ENCODE results near the gene PCDHB7.
"Not testable (repeated sequence)": the region's sequence is repeated elsewhere in the genome, so short reads cannot be mapped to it uniquely, and the experiment has no call there.

PCDHB7 gene

DNA sequence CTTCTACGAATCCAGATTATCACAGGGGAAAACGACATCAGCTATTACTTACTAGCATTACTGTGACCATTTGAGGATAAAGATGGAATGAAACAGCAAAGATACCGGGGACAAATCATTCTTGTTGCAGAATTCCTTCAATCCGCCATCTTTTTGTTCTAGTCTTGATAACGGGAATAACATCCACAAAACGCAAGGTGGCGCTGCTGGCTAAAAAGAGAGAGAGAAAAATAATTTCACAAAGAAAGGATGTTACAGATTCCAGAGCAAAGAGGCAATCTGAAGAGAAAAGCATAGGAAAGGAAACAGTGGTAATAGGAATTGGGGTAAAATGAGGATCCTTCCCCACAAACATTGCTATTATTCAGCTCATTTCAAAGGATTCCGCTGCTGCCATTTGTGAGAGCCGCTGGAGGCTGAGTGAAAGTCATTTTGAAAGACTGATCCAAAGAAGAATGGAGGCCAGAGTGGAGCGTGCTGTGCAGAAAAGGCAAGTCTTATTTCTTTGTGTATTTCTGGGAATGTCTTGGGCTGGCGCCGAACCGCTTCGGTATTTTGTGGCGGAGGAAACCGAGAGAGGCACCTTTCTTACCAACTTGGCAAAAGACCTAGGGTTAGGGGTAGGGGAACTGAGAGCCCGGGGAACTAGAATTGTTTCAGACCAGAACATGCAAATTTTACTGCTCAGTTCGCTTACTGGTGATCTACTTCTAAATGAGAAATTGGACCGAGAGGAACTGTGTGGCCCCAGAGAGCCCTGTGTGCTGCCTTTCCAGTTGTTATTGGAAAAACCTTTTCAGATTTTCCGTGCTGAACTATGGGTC, at the start of gene PCDHB7:
PCDHB7 (plus strand) TSS at position 264 of the 824 bp plus-strand sequence; CDS start at position 456, 192 bp downstream.
- no peak for DNase-seq (ENCODE audit: extremely low read depth in 1 of 2, low read depth in 1 of 2)

DNA sequence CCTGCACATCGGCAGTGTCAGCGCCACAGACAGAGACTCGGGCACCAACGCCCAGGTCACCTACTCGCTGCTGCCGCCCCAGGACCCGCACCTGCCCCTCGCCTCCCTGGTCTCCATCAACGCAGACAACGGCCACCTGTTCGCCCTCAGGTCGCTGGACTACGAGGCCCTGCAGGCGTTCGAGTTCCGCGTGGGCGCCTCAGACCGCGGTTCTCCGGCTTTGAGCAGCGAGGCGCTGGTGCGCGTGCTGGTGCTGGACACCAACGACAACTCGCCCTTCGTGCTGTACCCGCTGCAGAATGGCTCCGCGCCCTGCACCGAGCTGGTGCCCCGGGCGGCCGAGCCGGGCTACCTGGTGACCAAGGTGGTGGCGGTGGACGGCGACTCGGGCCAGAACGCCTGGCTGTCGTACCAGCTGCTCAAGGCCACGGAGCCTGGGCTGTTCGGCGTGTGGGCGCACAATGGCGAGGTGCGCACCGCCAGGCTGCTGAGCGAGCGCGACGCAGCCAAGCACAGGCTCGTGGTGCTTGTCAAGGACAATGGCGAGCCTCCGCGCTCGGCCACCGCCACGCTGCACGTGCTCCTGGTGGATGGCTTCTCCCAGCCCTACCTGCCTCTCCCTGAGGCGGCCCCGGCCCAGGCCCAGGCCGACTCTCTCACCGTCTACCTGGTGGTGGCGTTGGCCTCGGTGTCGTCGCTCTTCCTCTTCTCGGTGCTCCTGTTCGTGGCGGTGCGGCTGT, 48.9 kb upstream of the PCDHB7 start:
- DNase-seq (ENCODE audit: extremely low read depth in 1 of 2, low read depth in 1 of 2): not testable (repeated sequence)

DNA sequence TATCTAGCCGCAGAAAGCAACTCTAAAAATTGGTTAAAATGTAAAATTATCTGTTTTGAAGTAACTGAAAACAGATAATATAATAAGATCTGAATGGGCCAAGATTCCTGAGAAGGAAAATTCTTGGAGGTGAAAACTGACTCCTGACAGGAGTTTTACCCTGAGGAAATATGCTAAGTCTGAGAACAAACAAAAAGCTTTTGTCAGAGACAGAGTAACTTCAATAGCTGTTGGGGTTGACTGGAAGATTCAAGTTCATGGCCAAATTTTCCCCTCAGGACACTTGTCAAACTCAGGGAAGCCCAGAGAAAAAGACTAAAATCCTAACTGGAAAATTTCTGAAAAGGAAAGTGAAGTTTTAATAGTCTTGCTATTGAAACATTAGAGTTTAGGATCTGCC, 45.1 kb upstream of the PCDHB7 start:
- DNase-seq (ENCODE audit: extremely low read depth in 1 of 2, low read depth in 1 of 2): no peak

DNA sequence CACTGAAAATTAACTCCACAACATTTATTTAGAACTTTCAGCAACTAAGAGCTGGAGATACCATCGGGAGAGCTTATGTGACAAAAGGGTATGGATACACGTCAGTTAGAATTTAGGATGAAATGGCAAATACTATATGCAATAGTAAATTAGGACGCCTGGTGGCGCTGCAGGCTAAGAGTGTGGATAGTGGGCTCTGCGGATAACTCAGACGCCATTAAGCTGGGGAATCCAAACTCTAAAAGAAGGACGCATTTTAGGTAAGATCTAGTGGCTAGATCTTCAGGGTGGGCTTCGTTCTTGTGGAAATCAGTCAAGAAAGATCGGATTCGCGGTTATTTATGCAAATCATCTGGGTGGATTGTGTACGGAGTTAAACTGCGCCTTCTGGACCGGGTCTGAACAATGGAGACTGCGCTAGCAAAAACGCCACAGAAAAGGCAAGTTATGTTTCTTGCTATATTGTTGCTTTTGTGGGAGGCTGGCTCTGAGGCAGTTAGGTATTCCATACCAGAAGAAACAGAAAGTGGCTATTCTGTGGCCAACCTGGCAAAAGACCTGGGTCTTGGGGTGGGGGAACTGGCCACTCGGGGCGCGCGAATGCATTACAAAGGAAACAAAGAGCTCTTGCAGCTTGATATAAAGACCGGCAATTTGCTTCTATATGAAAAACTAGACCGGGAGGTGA, 37.3 kb upstream of the PCDHB7 start, which contains the start of gene PCDHB5:
PCDHB5 (plus strand) TSS at position 177 of the 688 bp plus-strand sequence; CDS start at position 406, 229 bp downstream.
- no peak for DNase-seq (ENCODE audit: extremely low read depth in 1 of 2, low read depth in 1 of 2)

DNA sequence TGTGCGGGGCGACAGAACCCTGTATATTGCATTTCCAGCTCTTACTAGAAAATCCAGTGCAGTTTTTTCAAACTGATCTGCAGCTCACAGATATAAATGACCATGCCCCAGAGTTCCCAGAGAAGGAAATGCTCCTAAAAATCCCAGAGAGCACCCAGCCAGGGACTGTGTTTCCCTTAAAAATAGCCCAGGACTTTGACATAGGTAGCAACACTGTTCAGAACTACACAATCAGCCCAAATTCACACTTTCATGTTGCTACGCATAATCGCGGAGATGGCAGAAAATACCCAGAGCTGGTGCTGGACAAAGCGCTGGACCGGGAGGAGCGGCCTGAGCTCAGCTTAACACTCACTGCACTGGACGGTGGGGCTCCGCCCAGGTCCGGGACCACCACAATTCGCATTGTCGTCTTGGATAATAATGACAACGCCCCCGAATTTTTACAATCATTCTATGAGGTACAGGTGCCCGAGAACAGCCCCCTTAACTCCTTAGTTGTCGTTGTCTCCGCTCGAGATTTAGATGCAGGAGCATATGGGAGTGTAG, 36.7 kb upstream of the PCDHB7 start:
- DNase-seq (ENCODE audit: extremely low read depth in 1 of 2, low read depth in 1 of 2): no peak

DNA sequence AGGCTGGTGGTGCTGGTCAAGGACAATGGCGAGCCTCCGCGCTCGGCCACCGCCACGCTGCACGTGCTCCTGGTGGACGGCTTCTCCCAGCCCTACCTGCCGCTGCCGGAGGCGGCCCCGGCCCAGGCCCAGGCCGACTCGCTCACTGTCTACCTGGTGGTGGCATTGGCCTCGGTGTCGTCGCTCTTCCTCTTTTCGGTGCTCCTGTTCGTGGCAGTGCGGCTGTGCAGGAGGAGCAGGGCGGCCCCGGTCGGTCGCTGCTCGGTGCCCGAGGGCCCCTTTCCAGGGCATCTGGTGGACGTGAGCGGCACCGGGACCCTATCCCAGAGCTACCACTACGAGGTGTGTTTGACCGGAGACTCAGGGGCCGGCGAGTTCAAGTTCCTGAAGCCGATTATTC, 35.1 kb upstream of the PCDHB7 start:
- DNase-seq (ENCODE audit: extremely low read depth in 1 of 2, low read depth in 1 of 2): not testable (repeated sequence)

DNA sequence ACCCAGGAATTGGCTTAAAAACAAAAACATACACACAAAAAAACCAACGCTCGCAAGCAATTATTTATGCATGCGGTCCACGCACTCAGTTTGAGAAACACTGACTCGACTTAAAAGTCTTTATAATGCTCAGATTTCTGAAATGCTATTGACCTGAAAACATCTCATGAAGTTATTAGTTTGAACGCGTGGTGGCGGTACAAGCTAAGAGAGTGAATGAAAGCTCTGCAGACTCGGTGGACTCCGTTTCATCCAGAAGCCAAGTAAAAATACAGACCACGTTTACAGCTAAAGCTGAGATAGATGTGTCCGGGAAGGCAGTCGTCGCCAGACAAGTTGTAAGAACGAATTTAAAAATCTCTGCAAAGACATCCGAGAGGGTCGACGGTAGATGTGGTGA, 22.6 kb upstream of the PCDHB7 start, which contains the start of gene PCDHB6:
PCDHB6 (plus strand) TSS at position 246 of the 400 bp plus-strand sequence. CDS start 201 bp downstream, outside the sequence.
- DNase-seq (ENCODE audit: extremely low read depth in 1 of 2, low read depth in 1 of 2): no peak

DNA sequence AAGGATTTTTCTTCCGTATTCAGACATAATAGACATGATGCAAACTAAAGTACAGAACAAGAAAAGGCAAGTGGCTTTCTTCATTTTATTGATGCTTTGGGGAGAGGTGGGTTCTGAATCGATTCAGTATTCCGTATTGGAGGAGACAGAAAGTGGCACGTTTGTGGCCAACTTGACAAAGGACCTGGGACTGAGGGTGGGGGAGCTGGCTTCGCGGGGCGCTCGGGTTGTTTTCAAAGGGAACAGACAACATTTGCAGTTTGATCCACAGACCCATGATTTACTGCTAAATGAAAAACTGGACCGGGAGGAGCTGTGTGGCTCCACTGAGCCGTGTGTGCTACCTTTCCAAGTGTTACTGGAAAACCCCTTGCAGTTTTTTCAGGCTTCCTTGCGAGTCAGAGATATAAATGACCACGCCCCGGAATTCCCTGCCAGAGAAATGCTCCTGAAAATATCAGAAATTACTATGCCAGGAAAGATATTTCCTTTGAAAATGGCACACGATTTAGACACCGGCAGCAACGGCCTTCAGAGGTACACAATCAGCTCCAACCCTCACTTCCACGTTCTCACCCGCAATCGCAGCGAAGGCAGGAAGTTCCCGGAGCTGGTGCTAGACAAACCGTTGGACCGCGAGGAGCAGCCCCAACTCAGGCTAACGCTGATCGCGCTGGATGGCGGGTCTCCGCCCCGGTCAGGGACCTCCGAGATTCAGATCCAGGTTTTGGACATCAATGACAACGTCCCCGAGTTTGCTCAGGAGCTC, 22.0 kb upstream of the PCDHB7 start:
- DNase-seq (ENCODE audit: extremely low read depth in 1 of 2, low read depth in 1 of 2): no peak

DNA sequence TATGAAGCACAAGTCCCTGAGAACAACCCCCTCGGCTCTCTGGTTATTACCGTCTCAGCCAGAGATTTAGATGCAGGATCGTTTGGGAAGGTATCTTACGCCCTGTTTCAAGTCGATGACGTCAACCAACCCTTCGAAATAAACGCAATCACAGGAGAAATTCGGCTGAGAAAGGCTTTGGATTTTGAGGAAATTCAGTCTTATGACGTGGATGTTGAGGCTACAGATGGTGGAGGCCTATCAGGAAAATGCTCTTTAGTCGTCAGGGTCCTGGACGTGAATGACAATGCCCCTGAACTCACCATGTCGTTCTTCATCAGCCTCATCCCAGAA, 21.5 kb upstream of the PCDHB7 start:
- DNase-seq (ENCODE audit: extremely low read depth in 1 of 2, low read depth in 1 of 2): no peak

DNA sequence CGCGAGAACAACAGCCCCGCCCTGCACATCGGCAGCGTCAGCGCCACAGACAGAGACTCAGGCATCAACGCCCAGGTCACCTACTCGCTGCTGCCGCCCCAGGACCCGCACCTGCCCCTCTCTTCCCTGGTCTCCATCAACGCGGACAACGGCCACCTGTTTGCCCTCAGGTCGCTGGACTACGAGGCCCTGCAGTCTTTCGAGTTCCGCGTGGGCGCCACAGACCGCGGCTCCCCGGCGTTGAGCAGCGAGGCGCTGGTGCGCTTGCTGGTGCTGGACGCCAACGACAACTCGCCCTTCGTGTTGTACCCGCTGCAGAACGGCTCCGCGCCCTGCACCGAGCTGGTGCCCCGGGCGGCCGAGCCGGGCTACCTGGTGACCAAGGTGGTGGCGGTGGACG, 20.8 kb upstream of the PCDHB7 start:
- DNase-seq (ENCODE audit: extremely low read depth in 1 of 2, low read depth in 1 of 2): not testable (repeated sequence)

DNA sequence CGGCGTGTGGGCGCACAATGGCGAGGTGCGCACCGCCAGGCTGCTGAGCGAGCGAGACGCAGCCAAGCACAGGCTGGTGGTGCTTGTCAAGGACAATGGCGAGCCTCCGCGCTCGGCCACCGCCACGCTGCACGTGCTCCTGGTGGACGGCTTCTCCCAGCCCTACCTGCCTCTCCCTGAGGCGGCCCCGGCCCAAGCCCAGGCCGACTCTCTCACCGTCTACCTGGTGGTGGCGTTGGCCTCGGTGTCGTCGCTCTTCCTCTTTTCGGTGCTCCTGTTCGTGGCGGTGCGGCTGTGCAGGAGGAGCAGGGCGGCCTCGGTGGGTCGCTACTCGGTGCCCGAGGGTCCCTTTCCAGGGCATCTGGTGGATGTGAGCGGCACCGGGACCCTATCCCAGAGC, 20.3 kb upstream of the PCDHB7 start:
- DNase-seq (ENCODE audit: extremely low read depth in 1 of 2, low read depth in 1 of 2): not testable (repeated sequence)

DNA sequence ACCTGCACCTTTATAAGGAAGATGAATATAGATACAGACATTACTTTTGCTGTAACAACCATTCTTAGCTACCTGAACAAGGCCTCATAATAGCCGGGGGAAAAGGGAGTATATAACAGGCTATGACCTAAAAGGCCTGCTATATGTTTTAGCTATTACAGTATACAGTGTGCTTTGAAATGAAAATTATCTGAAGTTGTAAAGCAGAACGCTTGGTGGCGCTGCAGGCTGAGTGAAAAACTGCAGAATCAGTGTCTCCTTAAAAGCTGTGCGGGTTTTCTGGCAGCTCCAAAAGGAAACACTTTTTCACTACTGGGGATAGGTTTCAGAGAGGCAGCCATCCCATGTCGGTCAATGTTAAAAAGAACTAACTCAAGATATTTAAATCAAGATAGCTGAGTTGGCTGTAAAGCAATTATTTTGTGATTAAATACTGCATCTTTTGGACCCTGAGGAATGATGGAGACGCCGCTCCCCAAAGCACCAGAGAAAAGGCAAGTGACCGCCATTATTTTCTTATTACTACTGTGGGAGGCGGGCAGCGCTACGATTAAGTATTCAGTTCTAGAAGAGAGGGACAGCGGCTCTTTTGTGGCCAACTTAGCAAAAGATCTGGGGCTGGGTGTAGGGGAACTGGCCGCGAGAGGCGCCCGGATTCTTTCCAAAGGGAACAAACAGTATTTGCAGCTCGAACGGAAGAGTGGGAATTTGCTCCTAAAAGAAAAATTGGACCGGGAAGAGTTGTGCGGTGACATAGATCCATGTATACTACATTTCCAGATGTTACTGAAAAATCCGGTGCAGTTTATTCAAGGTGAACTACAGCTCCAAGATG, 16.7 kb upstream of the PCDHB7 start:
- DNase-seq (ENCODE audit: extremely low read depth in 1 of 2, low read depth in 1 of 2): no peak

DNA sequence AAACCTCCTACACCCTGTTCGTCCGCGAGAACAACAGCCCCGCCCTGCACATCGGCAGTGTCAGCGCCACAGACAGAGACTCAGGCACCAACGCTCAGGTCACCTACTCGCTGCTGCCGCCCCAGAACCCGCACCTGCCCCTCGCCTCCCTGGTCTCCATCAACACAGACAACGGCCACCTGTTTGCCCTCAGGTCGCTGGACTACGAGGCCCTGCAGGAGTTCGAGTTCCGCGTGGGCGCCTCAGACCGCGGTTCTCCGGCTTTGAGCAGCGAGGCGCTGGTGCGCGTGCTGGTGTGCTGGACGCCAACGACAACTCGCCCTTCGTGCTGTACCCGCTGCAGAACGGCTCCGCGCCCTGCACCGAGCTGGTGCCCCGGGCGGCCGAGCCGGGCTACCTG, 15.1 kb upstream of the PCDHB7 start:
- not testable (repeated sequence) for DNase-seq (ENCODE audit: extremely low read depth in 1 of 2, low read depth in 1 of 2)

DNA sequence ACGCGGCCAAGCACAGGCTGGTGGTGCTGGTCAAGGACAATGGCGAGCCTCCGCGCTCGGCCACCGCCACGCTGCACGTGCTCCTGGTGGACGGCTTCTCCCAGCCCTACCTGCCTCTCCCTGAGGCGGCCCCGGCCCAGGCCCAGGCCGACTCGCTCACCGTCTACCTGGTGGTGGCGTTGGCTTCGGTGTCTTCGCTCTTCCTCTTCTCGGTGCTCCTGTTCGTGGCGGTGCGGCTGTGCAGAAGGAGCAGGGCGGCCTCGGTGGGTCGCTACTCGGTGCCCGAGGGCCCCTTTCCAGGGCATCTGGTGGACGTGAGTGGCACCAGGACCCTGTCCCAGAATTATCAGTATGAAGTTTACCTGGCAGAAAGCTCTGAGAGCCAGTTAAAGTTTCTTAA, 14.5 kb upstream of the PCDHB7 start:
- not testable (repeated sequence) for DNase-seq (ENCODE audit: extremely low read depth in 1 of 2, low read depth in 1 of 2)

DNA sequence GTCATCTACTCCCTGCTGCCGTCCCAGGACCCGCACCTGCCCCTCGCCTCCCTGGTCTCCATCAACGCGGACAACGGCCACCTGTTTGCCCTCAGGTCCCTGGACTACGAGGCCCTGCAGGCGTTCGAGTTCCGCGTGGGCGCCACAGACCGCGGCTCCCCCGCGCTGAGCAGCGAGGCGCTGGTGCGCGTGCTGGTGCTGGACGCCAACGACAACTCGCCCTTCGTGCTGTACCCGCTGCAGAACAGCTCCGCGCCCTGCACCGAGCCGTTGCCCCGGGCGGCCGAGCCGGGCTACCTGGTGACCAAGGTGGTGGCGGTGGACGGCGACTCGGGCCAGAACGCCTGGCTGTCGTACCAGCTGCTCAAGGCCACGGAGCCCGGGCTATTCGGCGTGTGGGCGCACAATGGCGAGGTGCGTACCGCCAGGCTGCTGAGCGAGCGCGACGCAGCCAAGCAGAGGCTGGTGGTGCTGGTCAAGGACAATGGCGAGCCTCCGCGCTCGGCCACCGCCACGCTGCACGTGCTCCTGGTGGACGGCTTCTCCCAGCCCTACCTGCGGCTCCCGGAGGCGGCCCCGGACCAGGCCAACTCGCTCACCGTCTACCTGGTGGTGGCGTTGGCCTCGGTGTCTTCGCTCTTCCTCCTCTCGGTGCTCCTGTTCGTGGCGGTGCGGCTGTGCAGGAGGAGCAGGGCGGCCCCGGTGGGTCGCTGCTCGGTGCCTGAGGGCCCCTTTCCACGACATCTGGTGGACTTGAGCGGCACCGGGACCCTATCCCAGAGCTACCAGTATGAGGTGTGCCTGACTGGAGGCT, 2.1 kb downstream of the PCDHB7 start:
- DNase-seq (ENCODE audit: extremely low read depth in 1 of 2, low read depth in 1 of 2): not testable (repeated sequence)

DNA sequence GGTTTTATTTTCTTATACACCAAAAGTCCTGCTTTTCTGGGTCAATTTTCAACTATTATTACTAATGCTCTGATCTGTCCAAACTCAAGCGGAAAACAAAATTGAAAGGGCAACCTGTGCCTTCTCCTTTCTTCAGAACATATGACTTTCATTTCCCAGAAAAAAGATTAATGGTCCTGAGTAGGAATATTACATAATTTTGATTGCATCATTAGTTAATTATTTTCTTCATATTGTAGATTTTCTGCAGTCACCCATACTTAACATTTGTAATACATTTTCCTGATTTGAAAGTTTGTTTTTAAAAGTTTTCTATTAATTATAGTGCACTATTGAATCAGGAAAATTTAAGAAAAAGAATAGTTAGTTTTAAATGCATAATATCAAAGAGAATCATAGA, 3.5 kb downstream of the PCDHB7 start:
- DNase-seq (ENCODE audit: extremely low read depth in 1 of 2, low read depth in 1 of 2): no peak

DNA sequence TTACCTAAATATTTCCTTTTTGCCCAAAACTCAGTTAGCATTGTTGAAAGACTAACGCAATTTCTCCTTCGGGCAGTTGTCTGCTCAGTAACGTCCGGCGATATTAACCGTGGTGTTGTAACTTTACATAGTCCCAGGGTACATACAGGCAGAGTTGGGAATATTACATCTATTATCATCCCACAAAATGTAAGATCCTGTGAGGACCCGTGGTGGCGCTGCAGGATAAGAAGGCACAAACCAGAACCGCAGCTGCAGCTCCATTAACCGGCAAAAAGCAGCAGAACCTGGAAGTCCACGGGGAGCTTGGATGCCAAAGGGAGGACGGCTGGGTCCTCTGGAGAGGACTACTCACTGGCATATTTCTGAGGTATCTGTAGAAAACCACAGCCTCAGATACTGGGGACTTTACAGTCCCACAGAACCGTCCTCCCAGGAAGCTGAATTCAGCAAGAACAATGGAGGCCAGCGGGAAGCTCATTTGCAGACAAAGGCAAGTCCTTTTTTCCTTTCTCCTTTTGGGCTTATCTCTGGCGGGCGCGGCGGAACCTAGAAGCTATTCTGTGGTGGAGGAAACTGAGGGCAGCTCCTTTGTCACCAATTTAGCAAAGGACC, 5.2 kb downstream of the PCDHB7 start, which contains the start of gene PCDHB8:
PCDHB8 (plus strand) TSS at position 214 of the 615 bp plus-strand sequence; CDS start at position 459, 245 bp downstream.
- not testable (repeated sequence) for DNase-seq (ENCODE audit: extremely low read depth in 1 of 2, low read depth in 1 of 2)

DNA sequence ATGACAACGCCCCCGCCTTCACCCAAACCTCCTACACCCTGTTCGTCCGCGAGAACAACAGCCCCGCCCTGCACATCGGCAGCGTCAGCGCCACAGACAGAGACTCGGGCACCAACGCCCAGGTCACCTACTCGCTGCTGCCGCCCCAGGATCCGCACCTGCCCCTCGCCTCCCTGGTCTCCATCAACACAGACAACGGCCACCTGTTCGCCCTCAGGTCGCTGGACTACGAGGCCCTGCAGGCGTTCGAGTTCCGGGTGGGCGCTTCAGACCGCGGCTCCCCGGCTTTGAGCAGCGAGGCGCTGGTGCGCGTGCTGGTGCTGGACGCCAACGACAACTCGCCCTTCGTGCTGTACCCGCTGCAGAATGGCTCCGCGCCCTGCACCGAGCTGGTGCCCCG, 6.9 kb downstream of the PCDHB7 start:
- DNase-seq (ENCODE audit: extremely low read depth in 1 of 2, low read depth in 1 of 2): not testable (repeated sequence)

Measured in stimulated activated CD8-positive, alpha-beta memory T cell treated with anti-CD3 and anti-CD28 coated beads, Interleukin-7, amount 100 ng/mL, for 48 hours (primary cell).